HG03039 (cell line): Measurements from ENCODE around the gene SPCS1.
A peak's percentile ranks its signal among the peaks of the same experiment; 100 is the strongest.
"Not testable (repeated sequence)": the region's sequence is repeated elsewhere in the genome, so short reads cannot be mapped to it uniquely, and the experiment has no call there.

Experiments used
- ATAC-seq: cut with Tn5 transposase; IDR thresholded peaks from one replicate; pipeline ENCODE4 v1.9.1; 2021; ENCODE audit warnings: mild to moderate bottlenecking, moderate library complexity; ENCODE audit not compliant: unreplicated experiment

Gene SPCS1

DNA sequence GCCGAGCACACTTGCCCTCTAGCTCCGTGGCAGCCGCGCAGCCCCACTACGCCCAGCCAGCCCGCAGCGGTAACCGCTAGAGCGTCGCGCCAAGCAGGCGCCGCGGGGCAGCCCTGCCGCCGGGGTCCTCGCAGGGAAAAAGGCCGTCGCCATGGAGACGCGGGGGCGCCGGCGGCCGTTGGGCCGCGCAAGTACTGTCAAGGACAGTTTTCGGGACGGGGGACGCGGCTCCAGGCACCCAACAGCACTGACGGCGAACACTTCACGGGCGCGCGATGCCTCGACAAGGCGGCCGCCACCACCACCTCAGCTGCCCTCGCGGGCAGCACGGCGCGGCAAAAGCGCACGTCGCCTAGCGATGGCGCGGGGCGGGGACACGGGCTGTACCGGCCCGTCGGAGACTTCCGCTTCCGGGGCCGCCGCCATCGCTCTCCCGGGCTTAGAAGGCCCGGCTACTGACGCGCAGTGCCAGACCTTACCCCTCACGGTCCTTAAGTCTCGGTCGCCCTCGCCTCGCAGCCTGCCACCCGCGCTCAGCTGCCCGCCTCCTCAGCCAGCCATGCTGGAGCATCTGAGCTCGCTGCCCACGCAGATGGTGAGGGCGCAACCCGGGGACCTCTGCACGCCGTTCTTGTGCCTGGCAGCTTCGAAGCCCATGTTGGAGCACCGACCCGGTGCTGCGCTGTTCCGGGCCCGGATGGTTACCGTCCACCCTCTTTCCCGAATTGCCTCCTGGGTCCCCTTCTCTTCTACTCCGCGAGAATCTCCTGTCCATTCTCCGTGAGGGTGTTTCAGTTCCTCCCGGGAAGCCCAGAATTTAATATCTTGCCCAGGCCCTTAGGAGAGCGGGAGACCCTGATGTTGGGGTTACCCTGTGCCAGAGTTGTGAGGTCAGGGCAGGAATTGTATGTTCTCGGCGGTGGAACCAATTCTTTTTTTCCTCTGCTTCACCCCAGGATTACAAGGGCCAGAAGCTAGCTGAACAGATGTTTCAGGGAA, at the start of gene SPCS1, which contains the start of gene GLT8D1:
SPCS1 (plus strand) TSS at position 419 of the 999 bp plus-strand sequence; CDS start at position 560, 141 bp downstream.
GLT8D1 (minus strand) TSS at position 104 of the 999 bp plus-strand sequence. CDS start 5,331 bp downstream, outside the sequence.
- peak; percentile 85 for ATAC-seq

DNA sequence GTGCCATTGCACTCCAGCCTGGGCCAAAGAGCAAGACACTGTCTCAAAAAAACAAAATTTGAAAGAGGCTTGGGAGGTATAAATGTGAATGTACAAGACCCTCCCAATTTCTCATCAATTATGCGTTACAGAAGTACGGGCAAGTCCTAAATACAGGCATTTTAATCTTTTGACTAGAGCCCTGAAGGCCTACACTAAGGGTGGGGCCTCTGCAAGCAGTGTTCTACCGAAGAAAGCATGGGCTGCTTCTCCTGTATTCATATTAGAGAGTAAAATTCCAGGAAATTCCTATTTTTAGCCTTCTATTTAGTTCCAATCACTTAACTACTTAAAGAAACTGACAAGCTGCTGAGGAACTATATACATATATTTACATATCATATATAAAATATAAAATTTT, 45.9 kb upstream of the SPCS1 start:
- ATAC-seq = no peak

DNA sequence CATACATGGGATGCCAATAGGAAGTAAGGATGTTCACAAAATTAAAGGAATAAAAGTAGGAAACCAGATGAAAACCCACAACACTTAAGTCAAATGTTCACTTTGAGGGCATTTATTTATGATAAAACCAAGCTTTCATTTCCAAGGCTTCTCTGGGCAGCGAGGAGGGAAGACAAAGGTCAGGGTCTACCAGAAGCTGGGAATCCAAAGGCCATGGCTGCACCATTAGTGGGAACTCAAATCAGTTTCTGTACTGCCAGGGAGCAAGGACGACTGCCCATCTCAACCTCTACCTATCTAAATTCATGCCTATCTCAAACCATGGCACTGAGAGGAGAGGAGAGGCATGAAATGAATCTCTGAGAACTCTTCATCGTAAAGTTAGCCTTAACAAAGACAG, 42.8 kb upstream of the SPCS1 start:
- no peak for ATAC-seq

DNA sequence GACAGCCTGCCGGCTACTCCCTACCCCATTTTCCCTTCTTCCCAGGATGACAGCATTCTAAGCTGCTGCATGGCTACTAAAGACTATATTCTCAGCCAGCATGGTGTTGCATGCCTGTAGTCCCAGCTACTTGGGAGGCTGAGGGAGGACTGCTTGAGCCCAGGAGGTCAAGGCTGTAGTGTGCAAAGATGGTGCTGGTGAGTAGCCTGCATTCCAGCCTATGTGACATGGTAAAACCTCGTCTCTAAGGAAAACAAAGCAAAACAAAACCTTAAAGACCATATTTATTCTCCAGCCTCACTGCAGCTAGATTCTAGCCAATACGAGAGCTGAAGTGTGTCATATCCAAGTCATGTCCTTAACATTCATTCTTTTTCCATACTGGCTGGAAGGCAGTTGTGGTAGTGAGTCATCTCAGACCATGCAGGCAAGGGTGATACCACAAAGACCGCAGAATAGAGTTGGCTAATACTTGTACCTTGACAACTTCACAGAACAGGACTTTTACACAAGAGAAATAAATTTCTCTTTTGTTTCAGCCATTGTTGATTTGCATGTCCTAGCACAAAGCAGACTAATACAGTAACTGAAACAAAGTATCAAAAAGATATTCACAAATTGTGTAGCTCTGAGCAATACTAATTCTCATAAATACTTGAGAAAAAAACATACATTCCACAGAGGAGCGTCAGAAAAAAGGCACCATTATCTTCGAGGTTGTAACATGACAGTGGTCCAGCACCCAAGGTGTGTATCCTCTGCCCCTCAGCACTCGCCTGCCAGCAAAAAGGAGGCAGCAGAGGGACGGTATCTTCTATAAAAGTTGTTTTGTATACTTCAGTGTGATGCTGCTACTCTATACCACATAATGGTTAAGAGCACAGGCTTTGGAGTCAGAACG, 35.0 kb upstream of the SPCS1 start:
- peak; percentile 69 for ATAC-seq

DNA sequence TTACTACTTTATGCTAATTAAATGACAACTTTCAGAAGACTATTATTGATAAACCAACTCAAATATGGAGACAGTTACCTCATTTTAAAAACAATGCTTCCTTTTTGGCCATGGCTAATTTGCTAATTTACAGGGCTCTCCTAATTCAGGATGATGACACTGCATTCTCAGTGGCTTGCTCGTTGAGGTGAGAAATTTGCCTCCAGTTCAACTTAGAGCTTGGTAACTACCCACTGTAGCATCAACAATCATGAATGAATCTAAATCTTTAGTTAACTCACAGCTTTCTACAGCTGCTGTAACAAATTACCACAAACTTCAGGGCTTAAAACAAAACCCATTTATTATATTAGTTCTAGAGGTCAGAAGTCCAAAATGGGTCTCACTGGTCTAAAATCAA, 34.2 kb upstream of the SPCS1 start:
- no peak for ATAC-seq

DNA sequence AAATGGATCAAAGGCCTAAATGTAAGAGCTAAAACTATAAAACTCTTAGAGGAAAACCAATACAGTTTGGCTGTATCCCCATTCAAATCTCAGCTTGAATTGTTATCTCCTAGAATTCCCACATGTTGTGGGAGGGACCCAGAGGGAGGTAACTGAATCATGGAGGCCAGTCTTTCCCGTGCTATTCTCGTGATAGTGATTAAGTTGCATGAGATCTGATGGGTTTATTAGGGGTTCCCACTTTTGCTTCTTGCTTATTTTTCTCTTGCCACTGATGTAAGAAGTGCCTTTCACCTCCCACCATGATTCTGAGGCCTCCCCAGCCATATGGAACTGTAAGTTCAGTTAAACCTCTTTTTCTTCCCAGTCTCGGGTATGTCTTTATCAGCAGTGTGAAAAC, 29.7 kb upstream of the SPCS1 start:
- ATAC-seq = not testable (repeated sequence)

DNA sequence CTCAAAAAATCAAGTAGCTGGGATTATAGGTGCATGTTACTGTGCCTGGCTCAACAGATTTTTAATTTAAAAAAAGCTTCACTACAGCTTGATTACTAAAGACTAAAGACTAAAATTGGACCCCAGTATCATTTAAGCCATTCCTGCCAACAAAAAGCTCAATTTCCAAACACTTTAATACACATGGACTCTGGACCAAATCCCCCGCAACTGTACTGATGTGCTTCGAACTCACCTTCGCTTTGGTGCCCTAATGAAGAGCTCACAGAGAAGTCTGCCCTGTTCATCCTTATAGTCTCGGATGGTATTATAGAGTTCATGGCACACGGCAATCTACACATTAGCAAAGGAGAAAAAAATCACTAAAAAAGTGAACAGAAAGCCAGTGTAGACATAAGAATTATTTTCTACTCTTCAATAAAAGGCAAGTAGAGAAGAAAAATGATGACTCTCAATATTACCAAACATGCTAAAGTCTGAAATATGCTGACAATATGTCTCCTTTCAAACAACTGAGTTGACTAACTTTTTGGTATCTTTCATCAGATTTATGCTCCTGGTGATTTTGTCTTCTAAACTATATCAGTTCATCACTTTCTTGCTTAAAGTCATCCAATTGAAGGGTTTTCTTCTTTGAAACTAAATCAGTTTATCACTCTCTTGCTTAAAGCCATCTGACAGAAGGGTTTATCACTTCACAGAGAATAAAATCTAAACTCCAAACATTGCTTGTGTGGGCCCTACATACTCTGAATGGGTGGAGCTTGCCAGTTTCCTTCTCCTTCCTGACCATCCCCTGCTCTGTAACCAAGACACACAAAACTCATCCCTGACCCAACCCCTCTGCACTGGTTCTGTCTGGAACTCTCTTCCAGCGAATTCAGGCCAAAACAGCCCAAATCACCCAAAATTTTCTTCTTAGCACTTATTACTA, 27.4 kb upstream of the SPCS1 start:
- ATAC-seq = no peak

DNA sequence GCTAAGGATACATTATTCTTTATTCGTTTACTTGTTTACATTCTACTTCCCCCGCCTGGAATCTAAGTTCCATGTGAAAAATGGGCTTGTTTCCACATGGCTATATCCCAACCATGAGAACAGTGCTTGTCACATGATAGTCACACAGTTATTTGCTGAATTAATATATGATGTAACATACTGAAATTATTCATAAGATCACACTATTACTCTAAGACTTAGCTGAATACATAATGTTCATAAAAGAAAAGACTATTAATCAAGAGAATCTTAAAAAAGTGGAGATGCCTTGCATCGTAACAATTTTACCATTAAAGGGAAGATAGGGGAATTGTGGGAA, 26.7 kb upstream of the SPCS1 start:
- ATAC-seq = no peak

DNA sequence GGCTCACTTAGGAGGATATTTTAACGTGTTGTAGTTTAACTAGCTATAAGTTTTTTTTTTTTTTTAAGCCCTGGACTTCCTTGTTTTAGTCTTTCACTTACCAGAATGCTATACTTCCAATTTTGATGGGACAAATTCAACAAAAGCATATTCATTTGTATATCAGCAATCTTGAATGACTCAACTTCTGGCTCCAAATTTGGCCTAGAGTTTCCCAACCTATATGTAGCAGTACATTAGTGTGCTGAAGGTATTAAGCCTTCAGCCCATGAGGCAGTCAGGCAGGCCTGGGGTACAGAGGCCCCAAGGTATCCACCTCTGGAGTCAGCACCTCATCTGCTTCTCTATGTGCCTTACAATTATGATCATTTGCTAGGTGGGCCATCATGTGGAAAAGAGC, 26.1 kb upstream of the SPCS1 start:
- no peak for ATAC-seq

DNA sequence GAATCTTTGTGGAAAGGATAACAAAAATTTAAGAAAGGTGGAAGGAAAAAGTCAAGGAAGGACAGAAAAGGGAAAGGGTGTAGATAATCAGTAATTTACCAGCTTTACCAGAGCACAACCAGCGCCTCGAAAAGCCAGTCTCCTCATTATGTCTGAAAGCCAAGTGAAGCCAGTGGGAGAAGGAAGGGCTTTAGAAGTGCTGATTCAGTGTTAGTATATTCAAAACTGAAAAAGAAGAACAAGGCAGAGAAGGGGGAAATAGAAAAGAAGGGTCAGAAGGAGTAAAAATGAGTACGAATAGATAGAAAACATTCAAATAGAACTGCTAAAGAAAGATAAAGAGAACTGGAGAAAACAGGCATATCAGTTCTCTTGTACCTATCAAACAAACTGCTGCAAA, 24.3 kb upstream of the SPCS1 start:
- ATAC-seq = no peak

DNA sequence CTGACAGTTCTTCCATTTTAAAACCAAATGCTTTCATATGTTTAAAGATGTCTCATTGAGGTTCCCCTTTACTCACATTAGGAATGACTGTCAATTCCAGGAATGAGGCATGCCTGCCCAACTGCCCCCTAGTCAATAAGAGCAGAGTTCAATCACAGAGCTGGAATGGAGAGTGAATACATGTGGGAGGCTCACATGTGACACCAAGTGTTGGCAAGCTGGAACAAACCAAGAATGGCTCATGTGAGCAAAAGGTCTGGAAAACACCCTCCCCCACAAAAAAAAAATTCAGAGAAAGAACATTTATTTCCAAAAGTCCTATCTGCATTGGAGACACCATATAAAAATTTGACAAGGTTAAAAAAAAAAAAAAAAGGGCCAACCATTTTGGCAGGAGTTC, 23.9 kb upstream of the SPCS1 start:
- ATAC-seq = no peak

DNA sequence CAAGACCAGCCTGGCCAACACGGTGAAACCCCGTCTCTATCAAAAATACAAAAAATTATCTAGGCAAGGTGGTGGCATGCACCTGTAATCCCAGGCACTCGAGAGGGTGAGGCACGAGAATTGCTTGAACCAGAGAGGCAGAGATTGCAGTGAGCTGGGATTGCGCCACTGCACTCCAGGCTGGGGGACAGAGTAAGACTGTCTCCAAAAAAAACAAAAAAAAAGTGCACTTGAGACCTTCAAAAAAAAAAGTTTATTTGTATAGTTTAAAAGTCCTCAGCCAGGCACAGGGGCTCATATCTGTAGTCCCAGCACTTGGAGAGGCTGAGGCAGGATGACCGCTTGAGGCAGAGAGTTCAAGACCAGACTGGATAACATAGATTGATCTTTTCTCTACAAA, 22.3 kb upstream of the SPCS1 start:
- ATAC-seq = no peak

DNA sequence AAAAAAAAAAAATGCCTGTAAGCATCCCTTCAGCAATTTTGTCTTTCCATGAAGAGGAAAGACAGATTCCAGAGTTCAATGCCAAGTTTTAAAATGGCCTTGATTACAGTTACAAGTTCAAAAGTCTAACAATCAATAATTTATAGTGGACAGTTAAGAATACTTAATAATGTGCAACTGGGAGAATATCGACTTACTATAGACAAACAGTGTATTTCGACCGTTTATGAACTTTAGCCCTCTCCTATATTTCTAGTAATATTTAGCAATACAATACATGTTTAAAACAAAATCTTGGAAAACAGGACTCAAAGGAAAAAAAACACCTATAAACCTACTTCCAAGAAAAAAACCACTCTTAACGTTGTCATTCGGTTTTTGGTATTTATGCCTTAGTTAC, 21.7 kb upstream of the SPCS1 start:
- no peak for ATAC-seq

DNA sequence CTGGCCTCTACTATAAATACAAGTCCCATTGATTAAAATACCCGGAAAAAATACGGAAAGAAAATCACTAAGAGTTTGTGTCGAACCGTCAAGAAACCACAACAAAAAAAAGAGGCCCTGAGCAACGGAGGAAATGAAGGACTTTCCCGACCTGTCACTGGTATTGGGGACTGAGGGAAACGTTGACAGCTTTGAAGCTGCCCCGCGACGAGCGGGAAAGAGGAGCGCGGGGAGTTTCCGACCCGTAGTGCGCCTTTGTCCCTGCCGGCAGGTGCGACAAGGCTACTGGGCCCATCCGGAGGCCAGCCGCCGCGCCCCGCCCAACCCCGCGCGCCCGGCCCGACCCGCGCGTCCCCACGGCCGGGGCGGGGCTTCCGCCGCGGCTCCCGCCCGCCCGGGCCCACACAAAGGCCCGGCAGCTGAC, 20.6 kb upstream of the SPCS1 start:
- ATAC-seq = peak; percentile 69

DNA sequence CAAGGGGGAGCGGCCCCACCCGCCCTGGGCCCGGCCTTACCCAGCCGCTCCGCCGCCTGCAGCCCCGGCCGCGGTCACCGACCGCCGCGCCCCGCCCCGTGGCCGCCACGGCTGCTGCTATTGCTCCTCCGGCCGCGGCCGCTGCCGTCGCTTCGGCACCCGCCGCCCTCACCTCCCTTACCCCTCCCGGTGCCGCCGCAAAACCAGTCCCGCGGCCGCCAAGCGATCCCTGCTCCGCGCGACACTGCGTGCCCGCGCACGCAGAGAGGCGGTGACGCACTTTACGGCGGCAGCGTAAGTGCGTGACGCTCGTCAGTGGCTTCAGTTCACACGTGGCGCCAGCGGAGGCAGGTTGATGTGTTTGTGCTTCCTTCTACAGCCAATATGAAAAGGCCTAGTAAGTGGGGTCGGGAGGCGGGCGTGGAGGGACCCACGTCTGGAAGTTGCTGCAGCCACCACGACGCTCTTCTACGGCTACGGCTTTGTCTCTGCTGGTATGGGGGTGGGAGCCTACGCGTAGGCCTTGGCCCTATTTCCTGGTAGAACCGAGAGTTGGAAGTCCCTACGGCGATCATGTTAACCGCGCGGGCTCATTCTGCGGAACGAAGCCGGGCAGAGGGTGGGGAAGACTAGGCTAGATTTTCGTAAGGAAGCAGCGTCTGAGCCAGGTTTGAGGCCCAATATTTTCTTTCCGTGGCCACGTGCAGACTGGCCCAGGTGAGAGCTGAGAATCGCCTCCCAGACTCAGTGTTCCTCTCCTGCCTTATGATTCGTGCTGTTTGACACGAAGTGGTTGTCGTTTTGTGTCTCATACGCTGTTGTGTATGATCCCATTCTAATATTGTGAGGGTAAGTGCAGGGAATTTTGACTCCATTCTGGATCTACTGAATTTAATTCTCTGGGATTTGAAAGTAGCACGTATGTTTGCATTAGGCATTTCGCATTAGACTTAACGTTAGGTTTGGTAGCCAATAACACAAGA, 19.9 kb upstream of the SPCS1 start, which contains the start of the genes GNL3 and PBRM1:
GNL3 (plus strand) TSS at position 324 of the 983 bp plus-strand sequence; CDS start at position 385, 61 bp downstream.
PBRM1 (minus strand) TSS at position 205 of the 983 bp plus-strand sequence.
- peak; percentile 63 for ATAC-seq

DNA sequence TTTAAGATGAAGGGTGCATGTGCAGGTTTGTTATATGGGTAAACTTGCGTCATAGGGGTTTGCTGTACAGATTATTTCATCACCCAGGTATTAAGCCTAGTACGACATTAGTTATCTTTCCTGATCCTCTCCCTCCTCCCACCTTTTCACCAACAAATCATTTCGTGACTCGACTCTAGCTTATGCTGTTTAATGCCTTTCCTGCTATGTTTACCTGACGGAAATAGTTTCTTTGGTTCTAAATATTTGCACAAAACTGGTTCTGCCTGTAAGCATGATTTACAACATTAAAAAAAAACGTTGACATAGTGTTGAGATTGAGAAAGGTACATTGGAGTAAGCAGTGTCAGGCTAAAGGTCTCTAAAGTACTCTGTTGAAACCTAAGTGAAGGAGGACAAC, 17.6 kb upstream of the SPCS1 start:
- no peak for ATAC-seq

DNA sequence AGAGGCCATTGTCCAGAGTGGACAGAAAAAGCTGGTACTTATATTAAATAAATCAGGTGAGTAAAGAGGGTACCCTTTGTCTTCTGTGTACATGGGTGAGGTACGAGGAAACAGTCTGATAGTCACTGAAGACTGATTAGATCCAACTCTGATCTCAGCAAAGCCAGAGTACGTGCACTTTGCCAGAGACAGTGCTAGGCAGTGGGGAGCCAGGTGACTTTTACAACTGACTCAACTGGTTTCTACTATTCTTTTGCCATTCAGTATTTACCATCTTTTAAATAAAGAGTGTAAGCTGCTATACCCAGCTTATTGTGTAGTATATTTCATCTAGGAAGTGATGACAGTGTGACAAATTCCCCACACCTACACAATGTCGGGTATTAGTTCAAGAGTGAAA, 16.8 kb upstream of the SPCS1 start:
- no peak for ATAC-seq

DNA sequence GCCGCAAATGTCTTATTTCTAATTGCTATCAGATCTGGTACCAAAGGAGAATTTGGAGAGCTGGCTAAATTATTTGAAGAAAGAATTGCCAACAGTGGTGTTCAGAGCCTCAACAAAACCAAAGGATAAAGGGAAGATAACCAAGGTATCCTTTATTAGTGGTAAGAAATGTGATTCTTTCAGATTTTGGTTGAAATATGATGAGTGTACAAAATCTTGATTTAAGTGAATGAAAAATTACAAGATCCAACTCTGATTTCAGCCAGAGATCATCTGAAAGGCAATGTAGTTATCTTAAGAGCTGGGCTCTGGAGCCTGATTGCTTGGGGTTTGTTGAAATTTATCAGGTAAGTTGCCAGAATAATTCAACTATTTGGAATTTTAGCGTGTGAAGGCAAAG, 15.3 kb upstream of the SPCS1 start:
- no peak for ATAC-seq

DNA sequence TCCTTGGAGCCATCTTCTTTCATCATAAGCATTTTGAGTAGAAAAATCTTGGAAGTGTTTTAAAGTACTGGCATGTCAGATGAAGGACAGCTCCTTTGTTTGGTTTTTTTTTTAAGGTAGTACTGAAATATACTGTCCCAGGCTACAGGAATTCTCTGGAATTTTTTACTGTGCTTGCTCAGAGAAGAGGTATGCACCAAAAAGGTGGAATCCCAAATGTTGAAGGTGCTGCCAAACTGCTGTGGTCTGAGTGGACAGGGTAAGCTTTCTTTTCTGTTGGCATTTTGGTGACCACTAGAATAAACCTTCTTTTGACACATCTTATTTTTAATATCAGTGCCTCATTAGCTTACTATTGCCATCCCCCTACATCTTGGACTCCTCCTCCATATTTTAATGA, 12.8 kb upstream of the SPCS1 start:
- no peak for ATAC-seq
